HG02759 (cell line): ENCODE measurements around the gene ATP8A2.

Experiments
- ATAC-seq: cut with Tn5 transposase; IDR thresholded peaks from one replicate; pipeline ENCODE4 v1.9.1; 2021; ENCODE audit warnings: mild to moderate bottlenecking, moderate library complexity; ENCODE audit not compliant: unreplicated experiment

Gene ATP8A2

DNA sequence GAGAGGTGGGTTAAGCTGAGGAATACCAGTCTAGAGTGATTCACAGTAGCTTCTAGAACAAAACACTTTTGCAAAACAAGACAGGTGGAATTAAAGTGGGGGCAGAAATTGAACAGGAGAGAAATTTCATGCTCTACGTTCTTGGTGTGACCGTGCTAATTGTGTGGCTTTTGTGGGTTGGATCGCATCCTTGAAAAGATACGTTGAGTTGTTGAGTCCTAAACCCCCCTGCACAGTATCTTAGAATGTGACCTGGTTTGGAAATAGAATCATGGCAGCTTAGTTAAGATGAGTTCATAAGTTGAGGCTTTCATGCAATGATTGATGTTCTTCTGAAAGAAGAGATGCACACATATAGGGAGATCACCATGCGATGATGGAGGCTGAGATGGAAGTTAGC, 308.2 kb downstream of the ATP8A2 start:
- ATAC-seq = no peak

DNA sequence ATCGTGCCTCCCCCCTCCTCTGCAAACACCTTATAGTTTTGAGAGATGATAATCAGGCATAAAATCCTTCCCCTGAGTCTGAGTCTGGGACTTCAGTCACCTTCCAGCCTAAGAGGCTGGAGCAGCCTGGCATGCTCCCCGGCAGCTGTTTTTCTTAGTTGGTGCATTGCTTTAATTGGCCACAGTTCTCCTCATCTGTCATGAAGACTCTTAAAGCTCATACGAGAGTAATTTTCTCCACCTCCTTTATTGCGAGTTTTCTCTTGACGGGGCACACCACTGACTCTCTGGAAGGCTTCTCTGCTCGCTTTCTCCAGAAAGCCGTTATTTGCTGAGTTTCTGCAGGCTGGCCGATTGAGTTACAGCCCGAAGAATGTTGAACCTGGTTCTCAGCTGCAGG, 310.5 kb downstream of the ATP8A2 start:
- ATAC-seq = no peak

DNA sequence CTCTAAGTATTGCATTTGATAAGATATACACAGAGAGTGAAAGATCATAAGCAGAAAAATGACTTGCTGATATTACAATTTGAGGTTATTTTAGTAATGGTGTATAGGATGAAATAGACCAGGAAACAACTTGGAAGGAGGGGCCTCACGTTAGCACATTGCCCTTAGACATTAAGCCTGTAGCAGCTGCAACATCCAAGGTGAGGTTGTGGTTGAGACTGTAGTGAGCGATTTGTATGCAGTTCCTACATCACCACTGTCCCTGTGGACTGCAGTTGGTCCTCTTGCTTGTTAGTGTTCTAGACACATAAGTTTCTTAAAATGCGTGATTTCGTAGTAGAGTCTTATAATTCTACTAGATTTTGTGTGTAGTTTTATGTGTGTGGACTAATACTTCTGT, 311.3 kb downstream of the ATP8A2 start:
- ATAC-seq = no peak

DNA sequence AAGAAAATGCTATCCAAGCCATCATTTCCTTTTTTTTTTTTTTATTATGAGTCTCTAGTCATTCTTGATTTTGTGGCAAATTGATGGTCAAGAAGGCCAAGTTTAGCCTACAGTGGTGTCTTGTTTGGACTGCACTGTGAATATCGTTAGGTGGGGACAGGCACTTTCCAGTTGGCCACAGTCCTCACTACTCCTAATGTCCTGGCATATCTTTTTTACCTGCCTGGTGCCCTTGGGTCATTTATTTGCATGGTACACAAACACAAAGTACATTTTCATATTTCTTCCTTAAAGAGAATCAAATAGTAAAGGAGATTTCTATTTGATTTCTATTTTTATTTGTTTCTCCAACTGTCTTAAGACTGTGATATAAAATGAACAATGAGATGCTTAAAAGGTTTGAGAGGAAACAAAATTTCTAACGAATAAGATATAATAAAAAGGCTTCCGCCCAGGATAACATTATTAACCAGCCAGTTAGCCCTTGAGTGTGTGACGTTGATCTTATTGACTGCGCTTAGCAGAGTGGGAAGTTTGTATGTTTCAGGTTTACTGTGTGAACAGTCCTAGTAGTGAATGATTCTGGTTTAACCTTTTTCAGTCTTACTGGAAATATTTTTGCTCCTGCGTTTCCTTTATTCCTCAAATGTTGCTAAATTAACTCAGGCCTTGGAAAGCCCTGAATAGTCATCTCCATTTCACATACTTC, 312.0 kb downstream of the ATP8A2 start:
- no peak for ATAC-seq

GRCh38 chr13:25684491-25684890, 312.7 kb downstream of the ATP8A2 start:
- ATAC-seq = no peak

GRCh38 chr13:25686831-25687470, 315.2 kb downstream of the ATP8A2 start:
- ATAC-seq = no peak

DNA sequence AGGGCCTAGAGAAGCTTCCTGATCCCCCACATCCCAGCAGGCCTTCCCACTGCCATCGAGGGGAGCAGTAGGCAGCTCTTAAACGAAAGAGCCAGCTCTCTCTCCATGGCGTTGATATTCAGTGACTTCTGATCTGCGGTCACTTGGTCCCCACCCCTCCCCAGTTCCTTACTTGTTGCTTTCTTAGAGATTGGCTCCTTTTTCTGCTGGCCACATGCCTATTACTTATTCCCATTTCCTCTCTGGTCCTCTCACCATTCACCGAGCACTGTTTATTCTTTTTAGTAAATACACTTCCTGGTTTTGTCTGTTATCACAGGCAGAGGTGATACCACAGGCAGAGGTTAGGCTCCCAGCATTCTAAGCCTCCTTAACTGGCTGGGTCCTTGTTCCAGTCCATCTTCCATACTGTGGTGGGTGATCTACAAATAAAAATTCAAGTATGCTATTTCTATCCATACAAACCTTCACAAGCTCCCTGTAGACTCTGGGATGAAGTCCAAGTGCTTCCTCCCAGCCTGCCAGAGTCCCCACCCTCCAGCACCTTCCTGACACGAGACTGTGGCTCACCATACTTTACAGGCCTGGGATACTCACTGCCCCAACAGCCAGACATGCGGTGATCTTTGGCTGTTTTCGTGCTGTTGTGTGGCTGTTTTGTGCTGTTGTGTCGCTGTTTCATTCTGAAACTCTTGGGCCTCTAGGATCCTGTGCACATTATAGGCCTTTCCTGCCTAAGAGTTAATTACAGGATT, 315.9 kb downstream of the ATP8A2 start:
- no peak for ATAC-seq

DNA sequence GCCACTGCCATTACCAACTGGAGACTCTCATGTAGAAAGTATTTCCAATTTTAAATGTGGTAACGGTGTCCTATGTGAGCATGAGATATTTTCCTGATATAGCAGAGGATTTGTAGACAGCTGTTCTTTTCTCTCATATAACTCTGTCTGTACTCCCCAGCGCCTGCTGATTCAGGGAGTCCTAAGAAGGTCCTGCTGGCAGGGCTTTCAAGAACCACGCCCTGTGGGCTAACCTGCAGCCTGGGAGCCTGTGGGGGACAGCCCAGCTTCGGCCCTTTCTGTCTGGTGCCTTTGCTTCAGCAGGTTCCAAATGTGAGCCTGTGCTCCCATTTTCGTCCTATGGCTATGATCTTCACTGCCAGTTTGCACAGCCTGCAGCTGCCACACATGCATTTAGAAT, 316.8 kb downstream of the ATP8A2 start:
- no peak for ATAC-seq

DNA sequence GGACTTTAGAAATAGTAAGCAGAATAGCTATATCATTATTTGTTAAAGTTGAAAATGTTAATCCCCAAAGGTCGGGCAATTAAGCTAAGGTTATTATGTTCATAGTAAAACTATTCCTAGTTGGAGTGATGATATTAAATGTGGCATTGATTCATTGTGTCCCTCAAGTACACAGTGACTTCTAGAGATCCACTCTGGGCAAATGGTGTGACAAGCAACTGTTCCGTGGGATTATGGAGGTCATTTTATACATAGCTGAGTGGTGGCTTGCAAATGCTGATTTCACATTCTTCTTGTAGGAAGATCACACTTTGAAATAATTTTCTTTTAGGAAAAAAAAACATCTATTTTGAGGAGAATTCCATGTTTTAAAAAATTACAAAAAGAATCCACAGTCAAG, 317.8 kb downstream of the ATP8A2 start:
- ATAC-seq = no peak

GRCh38 chr13:25690582-25690981, 318.8 kb downstream of the ATP8A2 start:
- ATAC-seq = no peak

GRCh38 chr13:25691654-25692053, 319.9 kb downstream of the ATP8A2 start:
- no peak for ATAC-seq

DNA sequence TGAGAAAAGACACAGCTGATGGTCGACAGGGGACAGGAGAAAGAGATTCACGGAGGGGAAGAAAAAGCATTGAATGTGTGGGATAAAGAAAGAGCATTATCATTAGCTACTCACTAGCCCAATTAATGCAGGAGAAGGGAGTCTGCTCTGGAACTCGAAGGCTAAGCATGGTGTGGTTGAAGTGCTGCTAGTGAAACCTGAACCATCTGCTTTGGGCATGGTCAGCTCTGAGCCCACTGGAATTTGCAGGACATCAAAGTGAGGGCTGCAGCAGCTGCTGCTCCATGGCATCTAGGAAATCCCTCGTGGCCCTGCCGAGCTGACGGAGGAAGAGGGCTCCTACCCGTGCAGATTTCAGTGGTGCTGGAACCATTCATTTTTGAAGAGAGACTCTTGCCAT, 320.3 kb downstream of the ATP8A2 start:
- no peak for ATAC-seq

DNA sequence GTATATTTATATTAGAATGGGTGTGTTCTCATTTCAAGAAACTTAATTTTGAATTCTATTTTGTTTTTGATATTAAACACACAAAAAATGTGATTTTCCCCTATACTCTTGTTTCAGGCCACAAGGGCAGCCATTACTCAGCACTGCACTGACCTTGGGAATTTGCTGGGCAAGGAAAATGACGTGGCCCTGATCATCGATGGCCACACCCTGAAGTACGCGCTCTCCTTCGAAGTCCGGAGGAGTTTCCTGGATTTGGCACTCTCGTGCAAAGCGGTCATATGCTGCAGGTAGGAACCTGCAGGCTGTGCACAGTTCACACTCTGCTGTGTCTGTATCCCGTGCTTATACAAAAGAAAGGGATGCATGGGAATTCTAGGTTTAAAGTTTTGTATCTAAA, 327.3 kb downstream of the ATP8A2 start:
- ATAC-seq = no peak

GRCh38 chr13:25699600-25699999, 327.8 kb downstream of the ATP8A2 start:
- no peak for ATAC-seq

- no peak for ATAC-seq
Observed at GRCh38 chr13:25701304-25701703, 329.5 kb downstream of the ATP8A2 start.

DNA sequence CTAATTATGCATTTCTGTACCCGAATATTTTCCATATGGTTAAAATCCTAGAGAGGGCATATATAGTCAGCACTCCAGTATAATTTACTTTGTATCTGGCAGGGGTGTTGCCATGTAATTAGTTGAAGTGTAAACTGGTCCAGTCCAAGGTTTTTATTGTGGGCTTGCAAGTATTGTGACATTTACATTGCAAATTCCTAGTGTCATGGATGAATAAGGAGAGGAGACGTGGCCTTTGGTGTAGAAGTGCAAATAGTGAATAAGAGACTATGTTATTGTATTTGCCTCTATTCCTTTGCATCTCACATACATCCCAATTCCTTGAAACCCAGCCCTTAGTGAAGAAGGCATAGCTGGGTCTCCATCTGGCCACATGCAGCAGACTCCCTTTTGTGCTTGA, 330.6 kb downstream of the ATP8A2 start:
- no peak for ATAC-seq

DNA sequence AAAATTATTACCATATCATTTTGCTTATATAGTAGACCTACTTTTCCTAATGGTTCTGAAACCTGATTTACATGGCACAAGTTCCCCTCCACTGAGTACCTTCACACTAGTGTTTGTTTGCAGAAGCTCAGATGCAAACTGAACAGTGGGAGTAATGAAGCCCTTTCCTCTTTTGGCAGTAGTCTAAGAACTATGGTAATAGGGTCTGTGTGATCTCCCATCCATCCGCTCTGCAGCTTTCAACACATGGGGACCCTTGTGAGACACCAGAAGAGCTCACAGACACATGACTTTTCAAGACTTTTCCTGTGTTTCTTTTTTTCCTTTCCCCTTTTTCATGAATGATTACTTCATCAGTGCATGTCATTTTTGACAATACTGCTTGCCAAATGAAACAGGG, 336.0 kb downstream of the ATP8A2 start:
- no peak for ATAC-seq

DNA sequence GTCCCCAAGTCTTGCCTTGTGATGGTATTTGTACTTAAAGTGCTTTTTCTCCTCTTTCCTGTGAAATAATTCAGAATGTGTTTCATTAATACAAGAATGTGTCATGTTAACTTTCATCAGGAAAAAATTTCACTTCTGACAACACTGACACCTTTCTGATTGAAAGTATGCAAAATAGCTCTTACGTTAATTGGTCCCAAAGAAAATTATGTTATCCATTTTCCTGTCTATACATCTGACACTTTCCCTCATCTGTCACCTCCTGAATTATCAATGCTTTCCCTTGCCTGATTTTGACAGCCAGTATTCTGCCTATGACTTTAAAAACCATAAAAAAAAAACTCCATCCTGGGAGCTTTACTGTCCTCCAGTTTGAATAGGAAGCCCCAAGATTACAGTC, 336.5 kb downstream of the ATP8A2 start:
- ATAC-seq = no peak

GRCh38 chr13:25709088-25709487, 337.3 kb downstream of the ATP8A2 start:
- ATAC-seq = no peak

DNA sequence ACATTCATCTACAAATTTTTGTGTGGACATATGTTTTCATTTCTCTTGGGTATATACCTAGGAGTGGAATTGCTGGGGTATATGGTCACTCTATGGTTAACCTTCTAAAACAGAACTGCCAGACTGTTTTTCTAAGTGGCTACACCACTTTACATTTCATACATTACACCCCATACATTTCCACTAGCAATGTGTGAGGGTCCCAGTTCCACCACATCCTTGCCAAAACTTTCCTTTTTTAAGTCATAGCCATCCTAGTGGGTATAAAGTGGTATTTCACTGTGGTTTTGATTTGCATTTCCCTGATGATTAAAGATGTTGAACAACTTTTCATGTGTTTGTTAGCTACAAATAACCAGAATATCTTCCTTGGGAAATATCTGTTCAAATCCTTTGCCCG, 344.0 kb downstream of the ATP8A2 start:
- no peak for ATAC-seq

GRCh38 chr13:25717666-25718197, 346.0 kb downstream of the ATP8A2 start:
- ATAC-seq = no peak

DNA sequence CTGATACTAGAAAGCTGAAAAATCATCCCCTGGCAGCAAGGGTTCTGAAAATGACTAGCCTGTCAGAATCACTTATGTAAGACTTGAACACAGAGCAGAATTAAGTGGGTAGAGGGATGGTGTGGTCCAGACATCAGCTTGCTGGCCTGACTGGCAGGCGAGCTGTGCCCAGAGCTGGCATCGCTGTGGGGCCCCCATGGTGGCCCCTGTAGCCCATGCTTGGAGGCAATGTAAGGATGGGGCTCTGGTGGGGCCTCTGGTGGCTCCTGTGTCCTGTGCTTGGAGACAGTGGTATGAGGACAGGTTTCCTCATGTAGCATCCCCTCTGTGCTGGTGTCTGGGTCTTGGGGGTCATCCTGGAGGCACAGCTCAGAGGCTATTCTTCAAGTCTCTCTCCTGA, 347.9 kb downstream of the ATP8A2 start:
- no peak for ATAC-seq
